NCI-H524 (cell line): ENCODE measurements around the gene CGB8.

Experiments used
- DNase-seq, 2 experiments: peaks; one replicate each; lab custom pipeline; 2025; lab: John Stamatoyannopoulos, UW

The CGB8 gene

GRCh38 chr19:49006905-49007304 is 42.0 kb downstream of the CGB8 start:
- DNase-seq, result no peak

DNA sequence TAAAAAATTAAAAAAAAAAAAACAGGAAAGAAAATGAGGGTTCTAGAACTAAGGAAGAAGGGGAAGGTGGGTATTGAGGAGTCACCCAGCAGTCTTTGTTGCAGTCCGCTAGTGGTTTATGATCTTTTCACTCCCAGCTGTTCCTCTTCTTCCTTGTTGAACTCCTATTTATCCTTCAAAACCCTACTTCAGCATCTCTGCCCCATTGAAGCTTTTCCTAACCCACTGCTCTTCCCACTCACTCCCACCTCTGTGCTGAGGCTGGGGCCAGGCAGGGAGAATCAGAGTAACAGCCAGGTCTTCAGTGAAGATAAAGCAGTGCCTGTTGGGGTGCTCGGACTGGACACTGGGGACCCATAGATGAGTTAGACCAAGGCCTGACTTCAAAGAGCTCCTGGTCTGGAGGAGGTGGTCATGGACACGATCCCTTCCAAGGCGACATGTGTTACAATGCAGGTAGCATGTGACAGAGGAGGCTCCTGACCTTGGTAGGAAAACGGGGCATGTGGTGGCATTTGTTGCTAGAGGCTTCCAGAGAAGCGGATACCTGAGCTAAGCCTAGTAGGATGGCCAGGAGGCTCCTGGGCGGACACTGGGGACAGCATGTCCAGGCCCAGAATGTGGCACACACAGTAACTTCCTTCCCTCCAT is 43.8 kb downstream of the CGB8 start:
- no peak for DNase-seq

DNA sequence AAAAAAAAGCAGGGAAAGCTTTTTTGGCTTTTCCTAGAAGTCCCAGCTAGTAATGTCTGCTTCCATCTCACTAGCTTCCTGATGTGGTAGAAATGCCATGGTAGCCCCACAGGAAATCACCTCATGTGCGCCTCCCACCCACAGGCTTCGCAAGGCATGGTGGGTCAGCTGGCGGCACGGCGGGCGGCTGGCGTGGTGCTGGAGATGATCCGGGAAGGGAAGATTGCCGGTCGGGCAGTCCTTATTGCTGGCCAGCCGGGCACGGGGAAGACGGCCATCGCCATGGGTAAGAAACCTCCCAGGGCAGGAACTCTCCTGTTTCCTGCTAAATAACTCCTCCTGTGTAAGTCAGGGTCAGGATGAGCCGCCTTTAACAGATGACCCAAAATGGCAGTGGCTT is 44.8 kb downstream of the CGB8 start:
- DNase-seq, result no peak

DNA sequence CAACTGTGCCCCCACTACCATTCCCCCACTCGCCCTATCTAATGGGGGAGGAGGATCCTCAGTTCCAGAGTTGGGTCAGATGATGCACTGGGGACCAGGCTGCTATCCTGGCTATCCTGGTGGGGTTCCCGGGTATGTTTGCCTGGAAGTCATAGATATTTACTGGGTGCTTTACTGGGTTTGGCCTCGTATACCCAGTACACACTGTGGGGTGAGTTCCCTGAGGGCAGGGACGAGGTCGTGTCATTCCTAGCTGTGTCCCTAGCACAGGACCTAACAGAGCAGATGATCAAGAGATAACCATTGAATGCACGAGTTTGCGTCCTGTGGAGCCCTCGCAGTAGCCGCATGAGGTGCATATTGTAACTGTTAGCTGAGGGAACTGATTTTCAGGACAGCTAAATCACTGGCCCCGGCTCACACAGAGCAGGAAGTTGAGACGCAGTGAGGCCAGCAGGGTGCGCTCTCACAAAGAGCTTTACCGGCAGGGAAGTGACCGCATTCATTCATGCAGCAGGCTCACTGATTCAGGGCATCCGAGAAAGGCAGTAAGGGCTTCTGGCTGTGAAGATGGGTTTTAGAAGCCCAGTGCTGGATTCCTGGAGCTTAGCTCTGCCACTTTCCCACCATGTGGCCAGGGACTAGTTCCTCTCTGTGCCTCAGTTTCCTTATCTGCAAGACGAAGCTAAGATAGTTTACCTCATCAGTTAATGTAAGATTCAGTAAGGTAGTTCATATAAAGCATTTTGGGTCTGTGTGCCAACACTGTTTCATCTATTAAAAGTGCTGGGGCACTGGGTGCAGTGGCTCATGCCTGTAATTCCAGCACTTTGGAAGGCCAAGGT is 49.2 kb downstream of the CGB8 start:
- DNase-seq, result peak in 1 of 2 experiments; percentile 56

DNA sequence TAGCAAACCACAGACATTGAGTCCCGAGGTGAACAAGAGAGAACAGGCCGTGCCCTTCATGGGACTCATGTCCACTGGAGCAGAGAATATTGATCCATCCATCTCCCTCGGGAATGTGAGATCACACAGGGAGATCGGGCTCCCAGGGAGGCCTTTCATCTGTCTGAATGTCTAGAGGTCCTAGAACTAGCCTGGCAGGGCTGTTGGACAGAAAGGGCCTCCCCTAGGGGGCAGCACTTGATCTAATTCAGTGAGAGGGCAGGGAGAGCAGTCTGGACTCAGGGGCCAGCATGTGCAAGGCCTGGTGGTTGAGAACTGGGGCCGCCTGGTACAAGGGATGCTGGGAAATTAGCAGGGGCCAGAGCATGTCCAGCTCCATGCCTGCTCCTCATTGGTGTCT is 50.9 kb downstream of the CGB8 start:
- DNase-seq, result peak in 1 of 2 experiments; percentile 75
